Neural cell (in vitro differentiated cells): ENCODE measurements around the gene NDUFS7. TPM values are rescaled to one million over a fixed set of nuclear protein-coding genes. Genes with fewer than 3 reads are reported as not detected.

ENCODE experiments used
- H2AFZ ChIP-seq: fragments of 200-600, 300-800 bp; sonication (generic), shearing (Covaris generic); 2 replicates; pipeline ENCODE4 v1.6.0; 2014; ENCODE audit warnings: low read depth, mild to moderate bottlenecking, antibody characterized with exemption, low read length, moderate library complexity
- H3F3A ChIP-seq: fragments of 200-600 bp; shearing (Covaris generic); 2 replicates; pipeline ENCODE4 v1.6.1; 2016; ENCODE audit warnings: mild to moderate bottlenecking, moderate library complexity, mixed read lengths, antibody characterized with exemption, low read length; ENCODE audit not compliant: insufficient read depth, poor library complexity, severe bottlenecking
- H3K27ac ChIP-seq: fragments of 200-600, 300-800 bp; sonication (generic), shearing (Covaris generic); 2 replicates; pipeline ENCODE4 v1.5.1; 2014; ENCODE audit warnings: mild to moderate bottlenecking, low read length, moderate library complexity
- H3K27me3 ChIP-seq: fragments of 300-800, 200-600 bp; sonication (generic), shearing (Covaris generic); 2 replicates; pipeline ENCODE4 v1.6.0; 2014; ENCODE audit warnings: mild to moderate bottlenecking, low read depth, low read length, moderate library complexity; ENCODE audit not compliant: insufficient read depth
- H3K36me3 ChIP-seq: fragments of 300-800, 200-600 bp; sonication (generic), shearing (Covaris generic); 2 replicates; pipeline ENCODE4 v1.5.1; 2014; ENCODE audit warnings: mild to moderate bottlenecking, antibody characterized with exemption, low read length, moderate library complexity; ENCODE audit not compliant: insufficient read depth
- H3K4me2 ChIP-seq: fragments of 300-800, 200-600 bp; sonication (generic), shearing (Covaris generic); 2 replicates; pipeline ENCODE4 v1.6.0; 2014; ENCODE audit warnings: mild to moderate bottlenecking, low read length
- H3K4me3 ChIP-seq: fragments of 300-800, 200-600 bp; sonication (generic), shearing (Covaris generic); 2 replicates; pipeline ENCODE4 v1.5.1; 2014; ENCODE audit warnings: mild to moderate bottlenecking, low read length, moderate library complexity
- H3K79me2 ChIP-seq: fragments of 200-600 bp; shearing (Covaris generic); replicated peaks from 2 replicates; pipeline ENCODE4 v1.6.0; 2014; ENCODE audit warnings: mild to moderate bottlenecking, low read length, moderate library complexity; ENCODE audit not compliant: insufficient read depth
- H3K9ac ChIP-seq: fragments of 300-800, 200-600 bp; sonication (generic), shearing (Covaris generic); 2 replicates; pipeline ENCODE4 v1.6.1; 2016; ENCODE audit warnings: mild to moderate bottlenecking, low read length, mixed read lengths
- H3K9me2 ChIP-seq: fragments of 200-600 bp; shearing (Covaris generic); 2 replicates; pipeline ENCODE4 v1.6.1; 2016; ENCODE audit warnings: mild to moderate bottlenecking, low read length, mixed read lengths; ENCODE audit not compliant: insufficient read depth
- H3K9me3 ChIP-seq: fragments of 200-600, 300-800 bp; sonication (generic), shearing (Covaris generic); 2 replicates; pipeline ENCODE4 v1.6.1; 2016; ENCODE audit warnings: mild to moderate bottlenecking, mixed run types, low read length, moderate library complexity, mixed read lengths
- H4K20me1 ChIP-seq: fragments of 200-600 bp; shearing (Covaris generic); 2 replicates; pipeline ENCODE4 v1.6.1; 2016; ENCODE audit warnings: mild to moderate bottlenecking, mixed run types; ENCODE audit not compliant: insufficient read depth
- EP300 ChIP-seq: fragments of 450-650 bp; conservative IDR thresholded peaks from 2 replicates; pipeline ENCODE4 v1.6.1; 2014; ENCODE audit warnings: antibody characterized with exemption, mild to moderate bottlenecking, moderate library complexity; ENCODE audit not compliant: poor library complexity, severe bottlenecking
- EZH2 ChIP-seq: fragments of 200-600, 300-800 bp; shearing (Covaris generic), sonication (generic); IDR thresholded peaks from 2 replicates; pipeline ENCODE4 v1.6.1; 2014; ENCODE audit warnings: antibody characterized with exemption, low read length, borderline replicate concordance, mild to moderate bottlenecking; ENCODE audit not compliant: insufficient read depth, poor library complexity, severe bottlenecking
- MXI1 ChIP-seq: fragments of 450-650 bp; conservative IDR thresholded peaks from 2 replicates; pipeline ENCODE4 v1.6.1; 2014; ENCODE audit warnings: antibody characterized with exemption, mild to moderate bottlenecking; ENCODE audit not compliant: poor library complexity, severe bottlenecking
- POLR2AphosphoS5 ChIP-seq: IDR thresholded peaks from 2 replicates; pipeline ENCODE4 v1.6.1; 2012
- RAD21 ChIP-seq: fragments of 450-650 bp; conservative IDR thresholded peaks from 2 replicates; pipeline ENCODE4 v1.6.1; 2014; ENCODE audit warnings: antibody characterized with exemption, mild to moderate bottlenecking, moderate library complexity
- SMC3 ChIP-seq: fragments of 450-650 bp; conservative IDR thresholded peaks from 2 replicates; pipeline ENCODE4 v1.6.1; 2014; ENCODE audit warnings: antibody characterized with exemption, mild to moderate bottlenecking, moderate library complexity; ENCODE audit not compliant: poor library complexity
- TAF1 ChIP-seq: IDR thresholded peaks from 2 replicates; pipeline ENCODE4 v1.6.1; 2012; ENCODE audit warnings: low read depth
- polyA plus RNA-seq: library from polyadenylated mRNA; depleted of rRNA; stranded (reverse); fragments of >200 nt; gene quantifications from 2 replicates; pipeline ENCODE4 v1.2.3, GENCODE V29; 2014
- TF ChIP-seq, protein P1 (sequence below): fragments of 450-650 bp; IDR thresholded peaks from 2 replicates; pipeline ENCODE4 v1.5.1; 2014; ENCODE audit warnings: antibody characterized with exemption, mild to moderate bottlenecking, moderate library complexity; ENCODE audit not compliant: poor library complexity, severe bottlenecking
- TF ChIP-seq, protein P2 (sequence below): IDR thresholded peaks from 2 replicates; pipeline ENCODE4 v1.6.1; 2012; ENCODE audit warnings: borderline replicate concordance

The NDUFS7 gene
- polyA plus RNA-seq, 1 donor from 2014 or later = 196 TPM

DNA sequence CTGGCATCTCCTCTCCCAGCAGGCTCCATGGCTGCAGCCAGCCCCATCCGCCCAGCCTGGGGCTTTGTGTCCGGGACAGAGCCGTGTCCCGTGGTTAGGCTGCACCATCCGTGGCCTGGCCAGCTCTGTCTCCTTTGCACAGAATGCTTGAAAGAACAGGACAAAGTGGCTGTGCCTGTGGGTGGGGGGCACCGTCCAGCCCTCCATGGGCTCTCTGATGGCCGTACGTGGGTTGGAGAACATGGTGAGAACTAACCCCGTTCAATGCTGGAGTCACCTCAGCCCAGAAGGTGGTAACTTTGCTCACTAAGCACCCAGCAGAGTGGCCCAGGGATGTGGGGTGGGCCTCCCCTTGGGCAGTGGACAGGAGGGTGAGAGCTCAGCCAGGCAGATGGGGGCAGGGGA lies 57.3 kb downstream of the NDUFS7 start:
- H3K4me2 ChIP-seq = no peak overlapping the region
- peaks cover 4% of the 10 kb centered on the region for H4K20me1 ChIP-seq
- H3K9me2 ChIP-seq = no peaks in the 10 kb centered on the region
- H3K9ac ChIP-seq = no peak overlapping the region
- H3K9me3 ChIP-seq = no peaks in the 10 kb centered on the region
- no peaks in the 10 kb centered on the region for H3K27me3 ChIP-seq
- no peaks in the 10 kb centered on the region for H3K36me3 ChIP-seq
- no peak overlapping the region for H3K27ac ChIP-seq
- H3K4me3 ChIP-seq = no peak overlapping the region
- H2AFZ ChIP-seq = no peak overlapping the region
- TF ChIP-seq TAF1 (no peak), EZH2 (no peak), POLR2AphosphoS5 (no peak), EP300 (no peak), RAD21 (no peak), MXI1 (no peak), SMC3 (no peak)
- TF ChIP-seq, protein P1, sequence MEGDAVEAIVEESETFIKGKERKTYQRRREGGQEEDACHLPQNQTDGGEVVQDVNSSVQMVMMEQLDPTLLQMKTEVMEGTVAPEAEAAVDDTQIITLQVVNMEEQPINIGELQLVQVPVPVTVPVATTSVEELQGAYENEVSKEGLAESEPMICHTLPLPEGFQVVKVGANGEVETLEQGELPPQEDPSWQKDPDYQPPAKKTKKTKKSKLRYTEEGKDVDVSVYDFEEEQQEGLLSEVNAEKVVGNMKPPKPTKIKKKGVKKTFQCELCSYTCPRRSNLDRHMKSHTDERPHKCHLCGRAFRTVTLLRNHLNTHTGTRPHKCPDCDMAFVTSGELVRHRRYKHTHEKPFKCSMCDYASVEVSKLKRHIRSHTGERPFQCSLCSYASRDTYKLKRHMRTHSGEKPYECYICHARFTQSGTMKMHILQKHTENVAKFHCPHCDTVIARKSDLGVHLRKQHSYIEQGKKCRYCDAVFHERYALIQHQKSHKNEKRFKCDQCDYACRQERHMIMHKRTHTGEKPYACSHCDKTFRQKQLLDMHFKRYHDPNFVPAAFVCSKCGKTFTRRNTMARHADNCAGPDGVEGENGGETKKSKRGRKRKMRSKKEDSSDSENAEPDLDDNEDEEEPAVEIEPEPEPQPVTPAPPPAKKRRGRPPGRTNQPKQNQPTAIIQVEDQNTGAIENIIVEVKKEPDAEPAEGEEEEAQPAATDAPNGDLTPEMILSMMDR = no peak
- TF ChIP-seq, protein P2, sequence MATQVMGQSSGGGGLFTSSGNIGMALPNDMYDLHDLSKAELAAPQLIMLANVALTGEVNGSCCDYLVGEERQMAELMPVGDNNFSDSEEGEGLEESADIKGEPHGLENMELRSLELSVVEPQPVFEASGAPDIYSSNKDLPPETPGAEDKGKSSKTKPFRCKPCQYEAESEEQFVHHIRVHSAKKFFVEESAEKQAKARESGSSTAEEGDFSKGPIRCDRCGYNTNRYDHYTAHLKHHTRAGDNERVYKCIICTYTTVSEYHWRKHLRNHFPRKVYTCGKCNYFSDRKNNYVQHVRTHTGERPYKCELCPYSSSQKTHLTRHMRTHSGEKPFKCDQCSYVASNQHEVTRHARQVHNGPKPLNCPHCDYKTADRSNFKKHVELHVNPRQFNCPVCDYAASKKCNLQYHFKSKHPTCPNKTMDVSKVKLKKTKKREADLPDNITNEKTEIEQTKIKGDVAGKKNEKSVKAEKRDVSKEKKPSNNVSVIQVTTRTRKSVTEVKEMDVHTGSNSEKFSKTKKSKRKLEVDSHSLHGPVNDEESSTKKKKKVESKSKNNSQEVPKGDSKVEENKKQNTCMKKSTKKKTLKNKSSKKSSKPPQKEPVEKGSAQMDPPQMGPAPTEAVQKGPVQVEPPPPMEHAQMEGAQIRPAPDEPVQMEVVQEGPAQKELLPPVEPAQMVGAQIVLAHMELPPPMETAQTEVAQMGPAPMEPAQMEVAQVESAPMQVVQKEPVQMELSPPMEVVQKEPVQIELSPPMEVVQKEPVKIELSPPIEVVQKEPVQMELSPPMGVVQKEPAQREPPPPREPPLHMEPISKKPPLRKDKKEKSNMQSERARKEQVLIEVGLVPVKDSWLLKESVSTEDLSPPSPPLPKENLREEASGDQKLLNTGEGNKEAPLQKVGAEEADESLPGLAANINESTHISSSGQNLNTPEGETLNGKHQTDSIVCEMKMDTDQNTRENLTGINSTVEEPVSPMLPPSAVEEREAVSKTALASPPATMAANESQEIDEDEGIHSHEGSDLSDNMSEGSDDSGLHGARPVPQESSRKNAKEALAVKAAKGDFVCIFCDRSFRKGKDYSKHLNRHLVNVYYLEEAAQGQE = no peak
- peaks cover 14% of the 10 kb centered on the region for H3K79me2 ChIP-seq
- peaks cover 8% of the 10 kb centered on the region for H3F3A ChIP-seq

DNA sequence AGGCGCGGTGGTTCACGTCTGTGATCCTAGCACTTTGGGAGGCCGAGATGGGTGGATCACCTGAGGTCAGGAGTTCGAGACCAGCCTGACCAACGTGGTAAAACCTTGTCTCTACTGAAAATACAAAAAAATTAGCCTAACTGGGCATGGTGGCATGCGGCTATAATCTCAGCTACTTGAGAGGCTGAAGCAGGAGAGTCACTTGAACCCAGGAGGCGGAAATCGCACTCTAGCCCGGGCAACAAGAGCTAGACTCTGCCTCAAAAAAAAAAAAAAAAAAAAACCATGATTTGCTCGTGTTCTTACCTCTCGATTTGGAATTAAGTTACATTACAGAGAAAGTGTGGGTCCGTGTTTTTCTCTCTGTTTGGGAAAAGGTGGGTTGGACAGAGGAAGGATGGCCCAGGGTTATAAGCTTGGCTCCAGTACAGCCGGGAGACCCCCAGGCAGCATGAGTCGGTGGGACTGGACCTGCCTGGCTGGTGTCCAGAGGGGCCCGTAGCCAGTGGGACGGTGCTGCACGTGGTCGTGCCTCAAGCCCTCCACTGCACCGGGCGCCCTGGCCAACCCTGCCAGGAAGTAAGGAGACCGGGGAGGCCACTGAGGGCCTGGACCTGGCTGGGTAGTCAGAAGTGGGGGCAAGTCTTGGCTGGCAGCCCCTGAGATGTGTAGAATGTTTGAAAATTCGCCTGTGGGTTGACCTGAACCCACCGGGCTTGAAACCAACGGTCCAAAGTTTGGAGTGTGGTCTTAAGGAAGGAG lies 58.2 kb downstream of the NDUFS7 start:
- Histone ChIP-seq H3K4me2 (no peak overlapping the region), H4K20me1 (peaks cover 4% of the 10 kb centered on the region), H3K9ac (no peak overlapping the region), H3K9me3 (no peaks in the 10 kb centered on the region), H3K4me3 (no peak overlapping the region), H3K36me3 (no peaks in the 10 kb centered on the region), H3K9me2 (no peaks in the 10 kb centered on the region), H3K27ac (no peak overlapping the region), H2AFZ (no peak overlapping the region), H3K79me2 (peaks cover 18% of the 10 kb centered on the region), H3F3A (peaks cover 8% of the 10 kb centered on the region), H3K27me3 (no peaks in the 10 kb centered on the region)
- TF ChIP-seq, protein P2 = no peak
- TF ChIP-seq EZH2 (no peak), POLR2AphosphoS5 (no peak), TAF1 (no peak), EP300 (no peak), MXI1 (no peak)

Other genes starting within 250 kb of the NDUFS7 start
- gene SBNO2, start 209.6 kb upstream of the NDUFS7 start, polyA plus RNA-seq = 4.8 and 5.2 TPM in 2 replicates
- 51.6 and 62.5 TPM in 2 replicates for gene STK11, start 178.1 kb upstream of the NDUFS7 start, polyA plus RNA-seq
- gene CBARP, start 145.9 kb upstream of the NDUFS7 start, polyA plus RNA-seq = 18.2 and 24.5 TPM in 2 replicates
- gene ATP5F1D, start 142.2 kb upstream of the NDUFS7 start, polyA plus RNA-seq = 22.8 and 47.8 TPM in 2 replicates
- 24.8 and 28.3 TPM in 2 replicates for gene MIDN, start 135.3 kb upstream of the NDUFS7 start, polyA plus RNA-seq
- 1,663 and 1,665 TPM in 2 replicates for gene CIRBP, start 114.6 kb upstream of the NDUFS7 start, polyA plus RNA-seq
- 21.7 and 28.4 TPM in 2 replicates for gene FAM174C, start 108.4 kb upstream of the NDUFS7 start, polyA plus RNA-seq
- gene EFNA2, start 98.0 kb upstream of the NDUFS7 start, polyA plus RNA-seq = 9.8 and 10.3 TPM in 2 replicates
- gene GAMT, start 17.6 kb downstream of the NDUFS7 start, polyA plus RNA-seq = 32.5 and 54.1 TPM in 2 replicates
- 60.5 and 95.2 TPM in 2 replicates for gene DAZAP1, start 23.7 kb downstream of the NDUFS7 start, polyA plus RNA-seq
- gene RPS15, start 54.5 kb downstream of the NDUFS7 start, polyA plus RNA-seq = 452 and 591 TPM in 2 replicates
- gene APC2, start 66.2 kb downstream of the NDUFS7 start, polyA plus RNA-seq = 50.5 and 79.7 TPM in 2 replicates
- 80.2 and 108 TPM in 2 replicates for gene C19orf25, start 95.3 kb downstream of the NDUFS7 start, polyA plus RNA-seq
- gene PCSK4, start 106.4 kb downstream of the NDUFS7 start, polyA plus RNA-seq = 11.8 and 24.1 TPM in 2 replicates
- 10.7 and 17.0 TPM in 2 replicates for gene REEP6, start 107.3 kb downstream of the NDUFS7 start, polyA plus RNA-seq
- not detected in 2 replicates for gene ADAMTSL5, start 129.1 kb downstream of the NDUFS7 start, polyA plus RNA-seq
- 3.6 and 7.1 TPM in 2 replicates for gene PLK5, start 140.2 kb downstream of the NDUFS7 start, polyA plus RNA-seq
- 18.4 and 20.8 TPM in 2 replicates for gene MEX3D, start 184.4 kb downstream of the NDUFS7 start, polyA plus RNA-seq
- gene MBD3, start 209.0 kb downstream of the NDUFS7 start, polyA plus RNA-seq = 80.1 and 102 TPM in 2 replicates
- gene UQCR11, start 221.6 kb downstream of the NDUFS7 start, polyA plus RNA-seq = 204 and 237 TPM in 2 replicates